Left ventricle myocardium inferior (tissue), 1 donor: ENCODE data around the gene CDH4. TPM values are rescaled to one million over a fixed set of nuclear protein-coding genes. Genes with fewer than 3 reads are reported as not detected.

ENCODE experiments used
- DNase-seq: peaks from one replicate; pipeline ENCODE4 v3.0.0-alpha.2; 2020
- H3K27ac ChIP-seq: fragments of 200-600 bp; replicated peaks from 2 replicates; pipeline ENCODE4 v1.8.0; 2021
- H3K27me3 ChIP-seq: fragments of 200-600 bp; 2 replicates; pipeline ENCODE4 v1.8.0; 2021; ENCODE audit warnings: low read depth
- H3K36me3 ChIP-seq: fragments of 200-600 bp; 2 replicates; pipeline ENCODE4 v1.8.0; 2021
- H3K4me1 ChIP-seq: fragments of 200-600 bp; 2 replicates; pipeline ENCODE4 v1.8.0; 2021
- H3K4me3 ChIP-seq: fragments of 200-600 bp; 2 replicates; pipeline ENCODE4 v1.8.0; 2021; ENCODE audit warnings: mild to moderate bottlenecking, moderate library complexity
- H3K9me3 ChIP-seq: fragments of 200-600 bp; replicated peaks from 2 replicates; pipeline ENCODE4 v1.8.0; 2021
- intact Hi-C: fragments of 100-400 bp; cut with micrococcal nuclease; formaldehyde crosslinking; loops from one replicate; pipeline ENCODE4 v1.11.0; 2022
- total RNA-seq: library from RNA; stranded (reverse); fragmentation: NEBNext Ultra II Directional; extraction: Animal tissue kit (Norgen Biotek cat#: 25700); gene quantifications from one replicate; pipeline ENCODE4 v1.2.1, GENCODE V29; 2021
- TF ChIP-seq, protein P1 (sequence below): fragments of 200-600 bp; IDR thresholded peaks from 2 replicates; pipeline ENCODE4 v1.8.0; 2021; ENCODE audit warnings: antibody characterized with exemption, mild to moderate bottlenecking, borderline replicate concordance
- donor health status: DM: no; HTN: yes; CAD: no; lungs with severe emphysema.

The CDH4 gene
- total RNA-seq, 1 donor from 2014 or later: 0.05 TPM

DNA sequence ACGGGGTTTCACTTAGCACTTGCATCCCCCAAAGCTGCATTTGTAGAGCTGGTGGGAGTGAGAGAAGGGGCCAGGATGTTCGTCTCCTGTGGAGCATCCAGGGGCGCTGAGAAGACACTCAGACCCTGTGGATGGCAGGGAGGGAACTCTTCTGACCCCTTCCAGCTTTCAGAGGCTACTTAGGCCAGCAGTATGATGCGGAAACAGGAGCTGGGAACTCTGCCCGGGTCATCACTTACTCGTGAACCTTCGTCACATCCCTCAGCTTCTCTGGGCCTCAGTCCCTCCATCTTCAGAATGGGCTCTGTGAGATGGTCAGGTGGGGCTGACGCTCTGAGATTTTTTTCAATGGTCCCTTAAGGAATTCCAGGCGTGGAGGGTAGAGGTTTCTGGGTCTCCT is 585.1 kb downstream of the CDH4 start:
- TF ChIP-seq, protein P1, sequence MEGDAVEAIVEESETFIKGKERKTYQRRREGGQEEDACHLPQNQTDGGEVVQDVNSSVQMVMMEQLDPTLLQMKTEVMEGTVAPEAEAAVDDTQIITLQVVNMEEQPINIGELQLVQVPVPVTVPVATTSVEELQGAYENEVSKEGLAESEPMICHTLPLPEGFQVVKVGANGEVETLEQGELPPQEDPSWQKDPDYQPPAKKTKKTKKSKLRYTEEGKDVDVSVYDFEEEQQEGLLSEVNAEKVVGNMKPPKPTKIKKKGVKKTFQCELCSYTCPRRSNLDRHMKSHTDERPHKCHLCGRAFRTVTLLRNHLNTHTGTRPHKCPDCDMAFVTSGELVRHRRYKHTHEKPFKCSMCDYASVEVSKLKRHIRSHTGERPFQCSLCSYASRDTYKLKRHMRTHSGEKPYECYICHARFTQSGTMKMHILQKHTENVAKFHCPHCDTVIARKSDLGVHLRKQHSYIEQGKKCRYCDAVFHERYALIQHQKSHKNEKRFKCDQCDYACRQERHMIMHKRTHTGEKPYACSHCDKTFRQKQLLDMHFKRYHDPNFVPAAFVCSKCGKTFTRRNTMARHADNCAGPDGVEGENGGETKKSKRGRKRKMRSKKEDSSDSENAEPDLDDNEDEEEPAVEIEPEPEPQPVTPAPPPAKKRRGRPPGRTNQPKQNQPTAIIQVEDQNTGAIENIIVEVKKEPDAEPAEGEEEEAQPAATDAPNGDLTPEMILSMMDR: no peak
- H3K4me1 ChIP-seq: no peaks in the 10 kb centered on the region
- H3K36me3 ChIP-seq: no peaks in the 10 kb centered on the region
- H3K27ac ChIP-seq: no peak overlapping the region
- DNase-seq: no peak
- H3K4me3 ChIP-seq: no peak overlapping the region
- peaks cover 73% of the 10 kb centered on the region for H3K27me3 ChIP-seq
- intact Hi-C loops: no loop called here
- H3K9me3 ChIP-seq: no peaks in the 10 kb centered on the region

DNA sequence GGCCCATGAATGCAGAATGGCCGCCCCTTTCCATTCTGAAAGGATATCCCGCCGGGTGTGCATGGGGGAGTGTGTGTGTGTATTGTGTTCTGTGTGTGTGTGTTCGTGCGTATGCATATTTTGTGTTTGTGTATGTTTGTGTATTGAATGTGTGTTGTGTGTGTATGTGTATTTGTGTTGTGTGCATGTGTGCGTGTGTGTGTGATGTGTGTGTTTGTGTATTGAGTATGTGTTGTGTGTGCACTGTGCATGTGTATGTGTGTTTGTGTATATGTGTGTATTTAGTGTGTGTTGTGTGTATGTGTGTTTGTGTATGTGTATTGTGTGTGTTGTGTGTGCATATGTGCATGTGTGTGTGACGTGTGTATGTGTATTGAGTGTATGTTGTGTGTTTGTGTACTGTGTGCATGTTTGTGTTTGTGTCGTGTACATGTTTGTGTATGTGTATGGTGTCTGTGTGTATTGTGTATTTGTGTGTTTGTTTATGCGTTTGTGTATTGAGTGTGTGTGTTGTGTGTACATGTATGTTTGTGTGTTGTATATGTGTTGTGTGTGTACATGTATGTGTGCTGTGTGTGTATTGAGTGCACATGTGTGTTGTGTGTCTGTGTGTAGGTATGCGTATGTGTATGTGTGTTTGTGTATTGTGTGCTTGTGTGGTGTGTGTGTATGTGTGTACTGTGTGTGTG is 587.3 kb downstream of the CDH4 start:
- DNase-seq: no peak
- Histone ChIP-seq H3K9me3 (no peaks in the 10 kb centered on the region), H3K36me3 (no peaks in the 10 kb centered on the region), H3K27me3 (peaks cover 63% of the 10 kb centered on the region), H3K4me3 (no peak overlapping the region), H3K27ac (no peak overlapping the region), H3K4me1 (no peaks in the 10 kb centered on the region)
- intact Hi-C loops: no loop called here
- TF ChIP-seq, protein P1: no peak

DNA sequence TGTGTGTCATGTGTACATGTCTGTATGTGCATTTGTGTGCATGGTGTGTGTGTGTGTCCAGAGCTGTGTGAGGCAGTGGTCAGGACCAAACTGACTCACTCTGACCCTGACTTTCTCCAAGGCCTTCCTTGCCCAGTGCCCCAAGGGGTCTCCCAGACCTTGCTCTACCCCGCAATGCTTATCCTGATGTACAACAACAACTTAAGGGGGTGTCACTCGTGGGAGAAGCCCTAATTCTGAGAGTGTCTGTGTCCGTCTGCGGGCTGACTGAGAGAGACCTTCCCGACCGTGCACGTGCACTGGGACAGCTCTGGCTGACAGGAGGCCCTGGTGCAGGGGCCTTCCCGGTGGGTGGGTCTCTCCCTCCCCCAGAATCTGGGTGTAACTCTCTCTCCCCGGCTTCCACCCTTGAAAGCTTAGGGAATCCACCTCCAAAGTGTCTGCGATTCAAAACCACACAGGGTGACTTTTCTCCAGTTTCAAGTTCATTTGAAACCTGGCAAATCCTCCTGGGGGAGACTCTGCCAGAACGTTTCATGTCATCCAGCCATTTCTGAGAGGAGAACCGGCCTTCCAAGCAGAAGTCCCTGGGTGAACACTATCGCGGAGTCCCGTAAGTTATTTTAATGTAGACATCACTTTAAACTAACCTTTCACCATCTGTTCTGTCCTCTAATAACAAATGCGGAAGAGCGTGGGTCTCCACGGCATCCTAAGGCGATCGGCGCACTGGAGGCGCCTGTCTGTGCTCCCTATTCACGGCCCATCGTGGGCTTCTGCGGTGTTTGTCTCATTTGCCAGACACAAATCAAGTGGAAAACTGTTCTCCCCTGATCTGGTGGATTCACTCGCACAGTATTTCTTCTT is 588.1 kb downstream of the CDH4 start:
- H3K27ac ChIP-seq: no peak overlapping the region
- intact Hi-C loops: no loop called here
- no peaks in the 10 kb centered on the region for H3K4me1 ChIP-seq
- H3K27me3 ChIP-seq: peaks cover 63% of the 10 kb centered on the region
- H3K36me3 ChIP-seq: no peaks in the 10 kb centered on the region
- H3K4me3 ChIP-seq: no peak overlapping the region
- no peak for DNase-seq
- TF ChIP-seq, protein P1: no peak
- H3K9me3 ChIP-seq: no peaks in the 10 kb centered on the region

DNA sequence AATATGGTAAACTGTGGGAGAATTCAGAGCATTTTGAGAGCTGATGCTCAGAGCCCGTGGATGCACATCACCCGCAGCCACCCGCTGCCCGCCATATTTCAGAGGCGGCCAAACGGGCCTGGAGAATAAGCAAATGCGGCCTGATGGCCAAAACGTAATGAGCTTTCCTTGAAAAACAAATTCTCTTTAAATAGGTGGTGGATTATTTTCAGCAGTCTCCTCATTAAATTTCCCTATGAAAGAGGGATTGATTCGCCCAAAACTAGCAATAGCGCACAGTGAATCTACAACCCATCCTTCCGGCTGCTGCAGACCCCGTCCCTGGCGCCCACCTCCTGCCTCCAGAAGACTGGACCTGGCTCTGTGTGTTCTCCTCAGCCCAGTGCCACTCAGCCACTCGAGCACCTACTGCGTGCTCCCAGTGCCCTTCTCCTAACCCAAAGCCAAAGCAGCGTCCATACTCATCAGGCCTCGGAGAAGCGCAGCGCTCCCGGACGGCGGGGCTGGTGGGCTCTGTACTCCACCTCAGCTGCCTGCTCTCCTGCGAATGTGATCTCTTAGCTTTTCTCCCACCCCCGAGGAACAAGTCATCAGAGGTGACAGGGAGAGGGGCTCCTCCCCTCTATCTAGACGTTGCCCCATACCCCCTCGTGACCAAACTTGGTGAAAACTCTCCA is 588.9 kb downstream of the CDH4 start:
- H3K36me3 ChIP-seq: no peaks in the 10 kb centered on the region

DNA sequence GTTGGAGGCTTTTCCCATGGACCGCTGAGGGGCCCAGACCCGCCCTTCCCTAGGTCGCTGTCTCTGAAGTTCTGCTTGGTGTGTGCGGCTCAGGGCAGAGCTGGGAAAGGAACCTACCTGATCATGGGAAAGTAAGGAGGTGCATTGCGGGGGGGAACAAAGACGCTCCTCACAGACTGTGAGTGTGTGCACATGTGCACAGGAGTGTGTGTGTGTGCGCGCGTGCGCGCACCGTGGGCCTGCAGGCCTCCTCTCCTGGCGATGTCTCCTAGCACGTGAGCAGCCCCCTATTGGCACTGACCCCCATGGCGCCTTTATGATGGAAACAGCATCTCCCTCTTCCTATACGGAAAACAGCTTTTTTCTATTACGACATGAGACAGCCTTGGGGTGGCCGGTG is 589.5 kb downstream of the CDH4 start:
- Histone ChIP-seq H3K27ac (no peak overlapping the region), H3K9me3 (no peaks in the 10 kb centered on the region), H3K27me3 (peaks cover 65% of the 10 kb centered on the region), H3K4me3 (no peak overlapping the region), H3K36me3 (no peaks in the 10 kb centered on the region), H3K4me1 (no peaks in the 10 kb centered on the region)
- TF ChIP-seq, protein P1: no peak
- DNase-seq: no peak
- intact Hi-C loops: no loop called here

More for the DNA sequence above, 588.9 kb downstream of the CDH4 start:
- Histone ChIP-seq H3K27me3 (peaks cover 63% of the 10 kb centered on the region), H3K9me3 (no peaks in the 10 kb centered on the region), H3K27ac (no peak overlapping the region), H3K4me3 (no peak overlapping the region), H3K4me1 (no peaks in the 10 kb centered on the region)
- DNase-seq: no peak
- intact Hi-C loops: no loop called here
- TF ChIP-seq, protein P1: no peak
